Gastroesophageal sphincter (tissue), 4 donors: Measurements from ENCODE around the gene ASAP2. TPM values are rescaled to one million over a fixed set of nuclear protein-coding genes. Genes with fewer than 3 reads are reported as not detected.

Source experiments
- ATAC-seq: fragments of 150-250 bp; one replicate; pipeline ENCODE4 v1.9.1; 2016; ENCODE audit warnings: mild to moderate bottlenecking, moderate library complexity
- H3K27ac ChIP-seq, 4 donors: fragments of 200-600 bp; sonication (generic) in 3 of 4; 1 replicate in 3 of 4; 2 replicates in 1 of 4; pipeline ENCODE4 v1.5.1; 2016 to 2019
- H3K27me3 ChIP-seq: fragments of 200-600 bp; sonication (generic); one replicate; pipeline ENCODE4 v1.5.1; 2019
- H3K36me3 ChIP-seq, 2 donors: fragments of 200-600 bp; sonication (generic); one replicate each; pipeline ENCODE4 v1.5.1; 2019; ENCODE audit warnings: control low read depth in 1 of 2
- H3K4me1 ChIP-seq, 3 donors: fragments of 200-600 bp; sonication (generic); 1 replicate in 2 of 3; 2 replicates in 1 of 3; pipeline ENCODE4 v1.5.1; 2016 to 2019; ENCODE audit warnings: control low read depth in 2 of 3
- H3K4me3 ChIP-seq, 2 donors: fragments of 200-600 bp; sonication (generic); one replicate each; pipeline ENCODE4 v1.5.1; 2019; ENCODE audit warnings: mild to moderate bottlenecking in 1 of 2, moderate library complexity in 1 of 2
- H3K9me3 ChIP-seq, 3 donors: fragments of 200-600 bp; sonication (generic); one replicate each; pipeline ENCODE4 v1.5.1; 2017 to 2019; ENCODE audit warnings: control low read depth in 2 of 3
- EP300 ChIP-seq: sonication (generic); formaldehyde crosslinking; IDR thresholded peaks from one replicate; pipeline ENCODE4 v1.6.1; 2017; ENCODE audit warnings: antibody characterized with exemption, mild to moderate bottlenecking
- POLR2A ChIP-seq, 2 donors: fragments of 450-650 bp; IDR thresholded peaks; one replicate each; pipeline ENCODE4 v1.6.1; 2017; ENCODE audit warnings: antibody characterized with exemption in 2 of 2, mild to moderate bottlenecking in 2 of 2, moderate library complexity in 1 of 2
- POLR2AphosphoS5 ChIP-seq: sonication (generic); formaldehyde crosslinking; IDR thresholded peaks from one replicate; pipeline ENCODE4 v1.6.1; 2017; ENCODE audit warnings: antibody characterized with exemption
- WGBS, 2 donors: methylation state at CpG; one replicate each; pipeline ENCODE4 v1.1.5; 2018; ENCODE audit warnings: low coverage in 1 of 2; 5-methylcytosine and 5-hydroxymethylcytosine counted together
- total RNA-seq, 4 donors: library from RNA; depleted of rRNA; stranded (reverse); fragments of >200 nt; gene quantifications; one replicate each; pipeline ENCODE4 v1.1.0, GENCODE V29; 2016
- TF ChIP-seq, protein P1 (sequence below), 4 experiments: fragments of 200-600 bp in 2 of 4; fragments of 450-650 bp in 2 of 4; sonication (generic) in 1 of 4; IDR thresholded peaks; one replicate each; pipeline ENCODE4 v1.5.1; 2017 to 2019; ENCODE audit warnings: antibody characterized with exemption in 4 of 4, mild to moderate bottlenecking in 2 of 4, moderate library complexity in 2 of 4

ASAP2 gene
- total RNA-seq, 4 donors from 2014 or later, result 18.3 to 31.4 (median 26.2) TPM

DNA sequence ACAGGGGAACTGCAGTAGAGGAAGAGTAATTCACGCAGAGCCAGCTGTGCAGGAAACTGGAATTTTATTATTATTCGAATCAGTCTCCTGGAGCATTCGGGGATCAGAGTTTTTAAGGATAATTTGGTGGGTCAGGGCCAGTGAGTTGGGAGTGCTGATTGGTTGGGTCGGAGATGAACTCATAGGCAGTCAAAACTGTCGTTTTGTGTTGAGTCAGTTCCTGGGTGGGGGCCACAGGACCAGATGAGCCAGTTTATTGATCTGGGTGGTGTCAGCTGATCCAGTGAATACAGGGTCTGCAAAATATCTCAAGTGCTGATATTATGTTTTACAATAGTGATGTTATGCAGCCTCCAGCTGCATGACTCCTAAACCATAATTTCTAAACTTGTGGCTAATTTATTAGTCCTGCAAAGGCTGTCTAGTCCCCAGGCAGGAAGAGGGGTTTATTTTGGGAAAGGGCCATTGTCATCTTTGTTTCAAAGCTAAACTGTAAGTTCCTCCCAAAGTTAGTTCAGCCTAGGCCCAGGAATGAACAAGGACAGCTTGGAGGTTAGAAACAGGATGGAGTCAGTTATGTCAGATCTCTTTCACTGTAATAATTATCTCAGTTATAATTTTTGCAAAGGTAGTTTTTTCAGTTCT, 67.0 kb downstream of the ASAP2 start:
- Histone ChIP-seq H3K9me3 (no peaks in the 10 kb centered on the region), H3K4me3 (no peak overlapping the region), H3K4me1 (peaks cover 0 to 32% (median 5%) of the 10 kb centered on the region in 3 donors), H3K27me3 (no peaks in the 10 kb centered on the region), H3K36me3 (no peaks in the 10 kb centered on the region), H3K27ac (no peak overlapping the region)
- 78 to 86% methylated on average over 5 of the region's 5 CpGs for WGBS, 2 donors
- TF ChIP-seq, protein P1, sequence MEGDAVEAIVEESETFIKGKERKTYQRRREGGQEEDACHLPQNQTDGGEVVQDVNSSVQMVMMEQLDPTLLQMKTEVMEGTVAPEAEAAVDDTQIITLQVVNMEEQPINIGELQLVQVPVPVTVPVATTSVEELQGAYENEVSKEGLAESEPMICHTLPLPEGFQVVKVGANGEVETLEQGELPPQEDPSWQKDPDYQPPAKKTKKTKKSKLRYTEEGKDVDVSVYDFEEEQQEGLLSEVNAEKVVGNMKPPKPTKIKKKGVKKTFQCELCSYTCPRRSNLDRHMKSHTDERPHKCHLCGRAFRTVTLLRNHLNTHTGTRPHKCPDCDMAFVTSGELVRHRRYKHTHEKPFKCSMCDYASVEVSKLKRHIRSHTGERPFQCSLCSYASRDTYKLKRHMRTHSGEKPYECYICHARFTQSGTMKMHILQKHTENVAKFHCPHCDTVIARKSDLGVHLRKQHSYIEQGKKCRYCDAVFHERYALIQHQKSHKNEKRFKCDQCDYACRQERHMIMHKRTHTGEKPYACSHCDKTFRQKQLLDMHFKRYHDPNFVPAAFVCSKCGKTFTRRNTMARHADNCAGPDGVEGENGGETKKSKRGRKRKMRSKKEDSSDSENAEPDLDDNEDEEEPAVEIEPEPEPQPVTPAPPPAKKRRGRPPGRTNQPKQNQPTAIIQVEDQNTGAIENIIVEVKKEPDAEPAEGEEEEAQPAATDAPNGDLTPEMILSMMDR (IDR thresholded peaks at IDR 0.05), result no peak
- TF ChIP-seq POLR2A (IDR thresholded peaks at IDR 0.05), result no peak
- TF ChIP-seq POLR2AphosphoS5, result no peak
- TF ChIP-seq EP300, result no peak
- ATAC-seq, result no peak

DNA sequence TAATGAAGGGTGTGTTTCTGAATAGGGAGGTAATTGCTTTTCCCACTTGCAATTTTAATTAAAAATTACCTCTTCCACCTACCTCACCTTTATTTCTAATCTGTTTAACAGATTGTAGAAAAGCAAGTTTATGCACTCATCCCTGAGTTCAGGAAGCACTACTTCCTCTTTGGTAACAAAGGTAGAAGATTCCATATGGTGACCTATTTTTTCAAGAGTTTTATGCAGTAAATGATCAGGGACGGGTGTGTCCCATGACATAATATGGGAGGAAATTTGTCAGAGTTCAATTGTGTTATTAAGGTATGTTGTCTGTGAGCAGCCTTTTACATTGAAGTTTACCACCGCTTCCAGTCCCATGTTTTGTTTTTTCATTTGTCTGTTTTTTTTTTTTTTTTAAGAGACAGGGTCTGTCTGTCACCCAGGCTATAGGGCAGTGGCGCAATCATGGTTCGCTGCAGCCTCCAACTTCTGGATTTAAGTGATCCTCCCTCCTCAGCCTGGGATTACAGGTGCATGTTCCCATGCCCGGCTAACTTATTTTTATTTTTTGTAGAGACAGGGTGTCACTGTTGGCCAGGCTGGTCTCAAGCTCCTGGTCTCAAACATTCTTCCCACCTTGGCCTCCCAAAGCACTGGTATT, 68.2 kb downstream of the ASAP2 start:
- Histone ChIP-seq H3K27ac (no peak overlapping the region), H3K36me3 (peaks cover 0 to 6% of the 10 kb centered on the region in 2 donors), H3K9me3 (no peaks in the 10 kb centered on the region), H3K4me1 (peaks cover 0 to 23% (median 5%) of the 10 kb centered on the region in 3 donors), H3K4me3 (no peak overlapping the region), H3K27me3 (no peaks in the 10 kb centered on the region)
- no peak for ATAC-seq
- TF ChIP-seq, protein P1 (IDR thresholded peaks at IDR 0.05), result no peak
- no peak for TF ChIP-seq POLR2AphosphoS5
- TF ChIP-seq POLR2A (IDR thresholded peaks at IDR 0.05), result no peak
- no peak for TF ChIP-seq EP300
- WGBS, 2 donors, result 79 to 97% methylated on average over 5 of the region's 5 CpGs

DNA sequence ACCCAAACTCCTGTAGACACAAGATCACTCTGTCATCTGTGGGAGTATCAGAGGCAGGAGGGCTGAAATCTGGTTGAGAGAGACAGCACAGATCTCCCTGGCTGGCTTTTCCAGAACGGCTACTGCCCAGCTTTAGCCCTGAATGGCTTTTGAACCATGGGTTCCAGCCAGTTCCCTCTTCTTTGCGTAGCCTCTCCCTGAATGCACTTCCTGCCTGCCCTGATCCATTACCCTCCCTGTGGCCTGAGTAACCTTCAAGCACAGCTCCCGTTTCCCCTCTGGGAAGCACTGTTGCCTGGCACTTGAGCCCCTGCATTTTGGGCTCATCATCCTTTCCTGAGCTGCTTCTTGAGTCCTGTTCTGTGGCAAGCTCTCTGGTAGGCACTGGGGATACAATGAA, 68.8 kb downstream of the ASAP2 start:
- no peak overlapping the region for H3K27ac ChIP-seq
- H3K9me3 ChIP-seq, result no peaks in the 10 kb centered on the region
- H3K27me3 ChIP-seq, result no peaks in the 10 kb centered on the region
- no peak overlapping the region for H3K4me3 ChIP-seq
- peaks cover 0 to 12% of the 10 kb centered on the region in 2 donors for H3K36me3 ChIP-seq
- H3K4me1 ChIP-seq, result peaks cover 0 to 23% (median 5%) of the 10 kb centered on the region in 3 donors
- TF ChIP-seq POLR2AphosphoS5, result no peak
- no peak for TF ChIP-seq EP300
- no peak for TF ChIP-seq POLR2A (IDR thresholded peaks at IDR 0.05)
- TF ChIP-seq, protein P1 (IDR thresholded peaks at IDR 0.05), result no peak
- 31% methylated on average over 2 of the region's 3 CpGs; no CpG with 5 or more reads in 1 of the 2 donors for WGBS, 2 donors
- ATAC-seq, result no peak

DNA sequence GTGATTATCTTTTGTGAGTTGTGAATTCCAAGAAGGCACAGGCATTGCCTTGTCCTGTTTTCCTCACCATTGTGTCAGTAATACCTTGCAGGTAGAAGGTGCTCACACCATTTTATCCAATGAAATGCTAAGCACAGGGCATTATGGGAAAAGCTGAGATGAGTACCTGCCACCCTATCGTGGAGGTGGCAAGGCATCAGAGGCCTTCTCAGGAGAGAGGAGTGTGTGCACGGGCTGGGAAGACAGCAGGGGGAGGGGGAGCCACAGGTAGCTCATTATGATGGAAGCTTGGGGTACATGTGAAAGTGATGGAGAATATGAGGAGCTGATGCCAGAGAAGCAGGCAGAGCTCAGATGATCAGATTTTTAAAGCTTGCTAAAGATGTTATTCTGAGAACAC, 69.5 kb downstream of the ASAP2 start:
- 85 to 88% methylated on average over 1 to 2 of the region's 2 CpGs for WGBS, 2 donors
- Histone ChIP-seq H3K36me3 (peaks cover 0 to 16% of the 10 kb centered on the region in 2 donors), H3K27me3 (no peaks in the 10 kb centered on the region), H3K27ac (no peak overlapping the region), H3K4me1 (peaks cover 0 to 23% (median 5%) of the 10 kb centered on the region in 3 donors), H3K9me3 (no peaks in the 10 kb centered on the region), H3K4me3 (no peak overlapping the region)
- TF ChIP-seq POLR2A (IDR thresholded peaks at IDR 0.05) (no peak), POLR2AphosphoS5 (no peak), EP300 (no peak)
- TF ChIP-seq, protein P1 (IDR thresholded peaks at IDR 0.05), result no peak
- ATAC-seq, result no peak
